Activated CD8-positive, alpha-beta T cell treated with anti-CD3 and anti-CD28 coated beads, Interleukin-2, amount 10 ng/mL, durations not matched to agents 7 days and 5 days (primary cell): ENCODE data around the gene GALNT17. TPM values are rescaled to one million over a fixed set of nuclear protein-coding genes. Genes with fewer than 3 reads are reported as not detected.

Experiments used
- ATAC-seq: fragments of 150-1000 bp; cut with Tn5 transposase; one replicate; pipeline ENCODE4 v1.10.0; 2021; ENCODE audit warnings: moderate library complexity
- CTCF ChIA-PET: fragments of 350-600 bp; sonication (Branson Sonifier 250); formaldehyde crosslinking; loops from one replicate; lab custom pipeline; 2021; ENCODE audit warnings: antibody characterized with exemption; lab: Charles Lee
- POLR2A ChIA-PET: fragments of 350-600 bp; sonication (Branson Sonifier 250); formaldehyde crosslinking; loops from one replicate; lab custom pipeline; 2021; ENCODE audit warnings: antibody characterized with exemption; lab: Charles Lee
- DNase-seq: peaks from one replicate; pipeline ENCODE4 v3.0.0-alpha.2; 2020
- H3K27ac Mint-ChIP-seq: one replicate; pipeline ENCODE4 v1.8.0; 2021; ENCODE audit warnings: mild to moderate bottlenecking, mixed read lengths
- H3K27me3 Mint-ChIP-seq: one replicate; pipeline ENCODE4 v1.8.0; 2021; ENCODE audit warnings: low read depth, mixed read lengths
- H3K36me3 Mint-ChIP-seq: one replicate; pipeline ENCODE4 v1.8.0; 2021; ENCODE audit warnings: low read depth, mixed read lengths
- H3K4me1 Mint-ChIP-seq: one replicate; pipeline ENCODE4 v1.8.0; 2021; ENCODE audit warnings: low read depth, mixed read lengths
- H3K4me3 Mint-ChIP-seq: one replicate; pipeline ENCODE4 v1.8.0; 2021; ENCODE audit warnings: mild to moderate bottlenecking, mixed read lengths
- H3K9me3 Mint-ChIP-seq: one replicate; pipeline ENCODE4 v1.8.0; 2022; ENCODE audit warnings: mixed read lengths; ENCODE audit not compliant: insufficient read depth
- total RNA-seq, 2 experiments: library from RNA; stranded (reverse); gene quantifications; one replicate each; pipeline ENCODE4 v1.2.3, GENCODE V29; 2021

The GALNT17 gene
- total RNA-seq, 2 experiments from 2014 or later: not detected

- ATAC-seq (no peak), DNase-seq (no peak)
- H3K36me3 Mint-ChIP-seq: no peaks in the 10 kb centered on the region
- peaks cover 3% of the 10 kb centered on the region for H3K9me3 Mint-ChIP-seq
- no peaks in the 10 kb centered on the region for H3K27me3 Mint-ChIP-seq
- ChIA-PET CTCF (no interaction called here), POLR2A (no interaction called here)
- H3K4me1 Mint-ChIP-seq: no peaks in the 10 kb centered on the region
- H3K4me3 Mint-ChIP-seq: no peak overlapping the region
- H3K27ac Mint-ChIP-seq: no peak overlapping the region
Measured at GRCh38 chr7:71301167-71301566, 169.2 kb downstream of the GALNT17 start.

GRCh38 chr7:71303566-71303965 lies 171.6 kb downstream of the GALNT17 start:
- CTCF ChIA-PET: no interaction called here
- Mint-ChIP-seq H3K36me3 (no peaks in the 10 kb centered on the region), H3K4me3 (no peak overlapping the region), H3K9me3 (peaks cover 13% of the 10 kb centered on the region), H3K27me3 (no peaks in the 10 kb centered on the region), H3K4me1 (no peaks in the 10 kb centered on the region), H3K27ac (no peak overlapping the region)
- no peak for ATAC-seq
- POLR2A ChIA-PET: no interaction called here
- no peak for DNase-seq

GRCh38 chr7:71308096-71308495 lies 176.2 kb downstream of the GALNT17 start:
- no peak for DNase-seq
- POLR2A ChIA-PET: no interaction called here
- Mint-ChIP-seq H3K4me3 (no peak overlapping the region), H3K27me3 (no peaks in the 10 kb centered on the region), H3K36me3 (no peaks in the 10 kb centered on the region), H3K27ac (no peak overlapping the region), H3K4me1 (no peaks in the 10 kb centered on the region), H3K9me3 (peaks cover 16% of the 10 kb centered on the region)
- CTCF ChIA-PET: no interaction called here
- ATAC-seq: no peak

GRCh38 chr7:71311576-71311975 lies 179.6 kb downstream of the GALNT17 start:
- ChIA-PET CTCF (no interaction called here), POLR2A (no interaction called here)
- H3K4me1 Mint-ChIP-seq: no peaks in the 10 kb centered on the region
- peaks cover 21% of the 10 kb centered on the region for H3K9me3 Mint-ChIP-seq
- no peaks in the 10 kb centered on the region for H3K27me3 Mint-ChIP-seq
- no peaks in the 10 kb centered on the region for H3K36me3 Mint-ChIP-seq
- DNase-seq: no peak
- H3K27ac Mint-ChIP-seq: no peak overlapping the region
- no peak for ATAC-seq
- no peak overlapping the region for H3K4me3 Mint-ChIP-seq

GRCh38 chr7:71312755-71313490 lies 181.0 kb downstream of the GALNT17 start:
- CTCF ChIA-PET: no interaction called here
- Mint-ChIP-seq H3K36me3 (no peaks in the 10 kb centered on the region), H3K27ac (no peak overlapping the region), H3K4me1 (no peaks in the 10 kb centered on the region), H3K9me3 (peaks cover 14% of the 10 kb centered on the region), H3K27me3 (no peaks in the 10 kb centered on the region), H3K4me3 (no peak overlapping the region)
- no peak for DNase-seq
- POLR2A ChIA-PET: no interaction called here
- ATAC-seq: no peak

GRCh38 chr7:71313553-71313952 lies 181.6 kb downstream of the GALNT17 start:
- Mint-ChIP-seq H3K27ac (no peak overlapping the region), H3K36me3 (no peaks in the 10 kb centered on the region), H3K4me1 (no peaks in the 10 kb centered on the region), H3K4me3 (no peak overlapping the region), H3K9me3 (peaks cover 14% of the 10 kb centered on the region), H3K27me3 (no peaks in the 10 kb centered on the region)
- ATAC-seq (no peak), DNase-seq (no peak)
- POLR2A ChIA-PET: no interaction called here
- CTCF ChIA-PET: no interaction called here

- Mint-ChIP-seq H3K4me3 (no peak overlapping the region), H3K4me1 (no peaks in the 10 kb centered on the region), H3K27me3 (no peaks in the 10 kb centered on the region), H3K36me3 (no peaks in the 10 kb centered on the region), H3K9me3 (peaks cover 13% of the 10 kb centered on the region), H3K27ac (no peak overlapping the region)
- no peak for ATAC-seq
- no peak for DNase-seq
- POLR2A ChIA-PET: no interaction called here
- CTCF ChIA-PET: no interaction called here
Measured at GRCh38 chr7:71320916-71321315, 189.0 kb downstream of the GALNT17 start.

- ChIA-PET CTCF (no interaction called here), POLR2A (no interaction called here)
- H3K4me3 Mint-ChIP-seq: no peak overlapping the region
- ATAC-seq (no peak), DNase-seq (no peak)
- H3K4me1 Mint-ChIP-seq: no peaks in the 10 kb centered on the region
- H3K9me3 Mint-ChIP-seq: peaks cover 8% of the 10 kb centered on the region
- no peaks in the 10 kb centered on the region for H3K36me3 Mint-ChIP-seq
- no peaks in the 10 kb centered on the region for H3K27me3 Mint-ChIP-seq
- H3K27ac Mint-ChIP-seq: no peak overlapping the region
Measured at GRCh38 chr7:71322201-71322600, 190.3 kb downstream of the GALNT17 start.

- no peaks in the 10 kb centered on the region for H3K4me1 Mint-ChIP-seq
- H3K9me3 Mint-ChIP-seq: peaks cover 8% of the 10 kb centered on the region
- ChIA-PET CTCF (no interaction called here), POLR2A (no interaction called here)
- H3K4me3 Mint-ChIP-seq: no peak overlapping the region
- H3K36me3 Mint-ChIP-seq: no peaks in the 10 kb centered on the region
- DNase-seq: no peak
- no peak for ATAC-seq
- no peak overlapping the region for H3K27ac Mint-ChIP-seq
- H3K27me3 Mint-ChIP-seq: no peaks in the 10 kb centered on the region
Measured at GRCh38 chr7:71323726-71324125, 191.8 kb downstream of the GALNT17 start.

GRCh38 chr7:71325151-71325550 lies 193.2 kb downstream of the GALNT17 start:
- no peak overlapping the region for H3K4me3 Mint-ChIP-seq
- CTCF ChIA-PET: no interaction called here
- DNase-seq (no peak), ATAC-seq (no peak)
- no peaks in the 10 kb centered on the region for H3K36me3 Mint-ChIP-seq
- no peaks in the 10 kb centered on the region for H3K27me3 Mint-ChIP-seq
- no peaks in the 10 kb centered on the region for H3K4me1 Mint-ChIP-seq
- H3K27ac Mint-ChIP-seq: no peak overlapping the region
- peaks cover 8% of the 10 kb centered on the region for H3K9me3 Mint-ChIP-seq
- POLR2A ChIA-PET: no interaction called here

GRCh38 chr7:71326595-71326994 lies 194.7 kb downstream of the GALNT17 start:
- CTCF ChIA-PET: no interaction called here
- H3K27me3 Mint-ChIP-seq: no peaks in the 10 kb centered on the region
- no peak for DNase-seq
- no peak overlapping the region for H3K4me3 Mint-ChIP-seq
- no peak overlapping the region for H3K27ac Mint-ChIP-seq
- POLR2A ChIA-PET: no interaction called here
- H3K9me3 Mint-ChIP-seq: peaks cover 8% of the 10 kb centered on the region
- no peaks in the 10 kb centered on the region for H3K4me1 Mint-ChIP-seq
- H3K36me3 Mint-ChIP-seq: no peaks in the 10 kb centered on the region
- ATAC-seq: no peak

- no peak overlapping the region for H3K4me3 Mint-ChIP-seq
- ATAC-seq (no peak), DNase-seq (no peak)
- POLR2A ChIA-PET: no interaction called here
- no peaks in the 10 kb centered on the region for H3K4me1 Mint-ChIP-seq
- CTCF ChIA-PET: no interaction called here
- no peaks in the 10 kb centered on the region for H3K36me3 Mint-ChIP-seq
- no peak overlapping the region for H3K27ac Mint-ChIP-seq
- H3K9me3 Mint-ChIP-seq: peaks cover 5% of the 10 kb centered on the region
- H3K27me3 Mint-ChIP-seq: no peaks in the 10 kb centered on the region
Measured at GRCh38 chr7:71327946-71328345, 196.0 kb downstream of the GALNT17 start.
